ENCODE results near the gene EMP2.
"Not testable (repeated sequence)": the region's sequence is repeated elsewhere in the genome, so short reads cannot be mapped to it uniquely, and the experiment has no call there.

EMP2 gene

GRCh38 chr16:10538583-10538982, 41.8 kb downstream of the EMP2 start:
- DNase-seq (ENCODE audit: extremely low read depth, low read depth): no peak
- no peak for TF ChIP-seq CTCF (IDR thresholded peaks at IDR 0.05; ENCODE audit: low read depth, low read length)

- no peak for DNase-seq (ENCODE audit: extremely low read depth, low read depth)
- no peak for TF ChIP-seq CTCF (IDR thresholded peaks at IDR 0.05; ENCODE audit: low read depth, low read length)
These were observed 42.5 kb downstream of the EMP2 start for GRCh38 chr16:10537946-10538345.

- DNase-seq (ENCODE audit: extremely low read depth, low read depth): no peak
- TF ChIP-seq CTCF (IDR thresholded peaks at IDR 0.05; ENCODE audit: low read depth, low read length): no peak
These were observed 43.5 kb downstream of the EMP2 start for GRCh38 chr16:10536814-10537389.

- not testable (repeated sequence) for DNase-seq (ENCODE audit: extremely low read depth, low read depth)
These were observed 44.1 kb downstream of the EMP2 start for GRCh38 chr16:10536328-10536727.

- DNase-seq (ENCODE audit: extremely low read depth, low read depth): no peak
- TF ChIP-seq CTCF (IDR thresholded peaks at IDR 0.05; ENCODE audit: low read depth, low read length): no peak
These were observed 44.9 kb downstream of the EMP2 start for GRCh38 chr16:10535461-10535860.

GRCh38 chr16:10534748-10535147, 45.6 kb downstream of the EMP2 start:
- no peak for TF ChIP-seq CTCF (IDR thresholded peaks at IDR 0.05; ENCODE audit: low read depth, low read length)
- DNase-seq (ENCODE audit: extremely low read depth, low read depth): no peak

- DNase-seq (ENCODE audit: extremely low read depth, low read depth): not testable (repeated sequence)
These were observed 46.8 kb downstream of the EMP2 start for GRCh38 chr16:10533612-10534011.

- DNase-seq (ENCODE audit: extremely low read depth, low read depth): no peak
- TF ChIP-seq CTCF (IDR thresholded peaks at IDR 0.05; ENCODE audit: low read depth, low read length): no peak
These were observed 48.8 kb downstream of the EMP2 start for GRCh38 chr16:10531582-10531981.
